Hematopoietic multipotent progenitor cell treated with erythropoietin and hydrocortisone succinate and interleukin-3 and kit ligand, for 8 days (in vitro differentiated cells): Measurements from ENCODE around the gene ANGEL1.
A peak's percentile ranks its signal among the peaks of the same experiment; 100 is the strongest.

Experiments
- DNase-seq: peaks from one replicate; pipeline ENCODE4 v3.0.0-alpha.2; 2015

The ANGEL1 gene

DNA sequence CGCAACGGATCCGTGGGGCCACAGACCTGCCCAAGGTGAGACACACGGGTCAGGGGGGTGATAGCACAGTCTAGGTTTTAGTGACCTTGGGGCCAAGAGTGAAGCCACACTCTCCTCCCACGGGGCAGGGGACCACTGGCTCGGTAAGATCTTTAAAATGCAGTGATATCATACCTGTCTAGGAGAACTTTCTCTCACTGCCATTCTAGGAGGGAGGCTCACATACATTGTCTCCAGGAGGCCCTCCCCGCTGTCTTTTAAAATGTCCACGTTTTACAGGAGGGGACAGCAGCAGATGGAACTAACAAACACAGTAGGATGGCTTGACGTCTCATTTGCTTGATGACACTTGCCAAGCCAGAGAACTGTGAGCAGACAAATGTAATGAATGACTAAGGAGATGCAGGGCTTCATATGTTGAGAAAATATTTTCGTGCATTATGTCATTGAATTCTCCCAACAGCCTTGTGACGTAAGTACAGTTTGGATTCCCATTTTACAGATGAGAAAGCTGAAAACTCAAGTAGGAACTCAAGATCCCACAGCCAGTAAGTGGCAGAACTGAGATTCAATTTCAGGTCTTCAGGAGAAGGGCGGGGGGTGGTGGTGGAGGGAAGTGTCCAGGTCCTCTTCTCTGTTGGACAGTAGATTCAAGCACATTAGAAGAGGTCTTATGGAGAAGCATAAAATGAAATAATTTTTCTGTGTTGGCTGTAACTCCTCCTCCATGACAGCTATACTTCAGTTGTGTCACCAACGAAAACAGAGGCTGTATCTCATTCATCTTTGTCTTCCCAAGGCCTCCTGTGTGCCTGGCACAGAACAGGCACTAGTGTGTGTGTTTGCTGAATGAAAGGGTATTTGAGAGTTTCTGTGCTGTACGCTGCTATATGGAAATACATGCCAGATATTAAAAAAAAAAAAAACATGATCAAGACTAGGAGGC lies 49.3 kb downstream of the ANGEL1 start:
- DNase-seq = no peak

DNA sequence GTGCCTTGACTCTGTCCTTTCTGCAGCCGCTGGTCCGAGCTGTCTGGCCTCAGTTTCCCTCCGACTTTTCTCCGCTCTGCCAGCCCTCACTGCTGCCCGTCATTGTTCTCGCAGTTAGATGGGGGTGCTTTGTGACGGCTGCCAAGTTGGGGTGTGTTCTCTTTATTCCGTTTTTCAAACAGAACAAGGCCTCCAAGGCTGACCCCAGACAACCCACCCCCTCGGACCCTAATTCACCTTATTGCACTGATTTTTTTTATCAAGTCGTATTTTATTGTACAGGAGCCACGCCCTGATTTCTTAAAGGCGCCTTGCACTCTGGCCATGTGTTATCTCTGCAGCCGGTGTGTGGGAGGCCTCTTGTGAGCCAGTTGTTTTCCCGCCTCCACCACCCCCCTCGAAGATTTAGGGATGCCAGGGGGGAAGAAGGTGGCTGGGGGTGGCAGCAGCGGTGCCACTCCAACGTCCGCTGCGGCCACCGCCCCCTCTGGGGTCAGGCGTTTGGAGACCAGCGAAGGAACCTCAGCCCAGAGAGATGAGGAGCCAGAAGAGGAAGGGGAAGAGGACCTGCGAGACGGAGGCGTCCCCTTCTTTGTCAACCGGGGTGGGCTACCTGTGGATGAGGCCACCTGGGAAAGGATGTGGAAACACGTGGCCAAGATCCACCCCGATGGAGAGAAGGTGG lies 50.1 kb downstream of the ANGEL1 start:
- peak; percentile 16 for DNase-seq

DNA sequence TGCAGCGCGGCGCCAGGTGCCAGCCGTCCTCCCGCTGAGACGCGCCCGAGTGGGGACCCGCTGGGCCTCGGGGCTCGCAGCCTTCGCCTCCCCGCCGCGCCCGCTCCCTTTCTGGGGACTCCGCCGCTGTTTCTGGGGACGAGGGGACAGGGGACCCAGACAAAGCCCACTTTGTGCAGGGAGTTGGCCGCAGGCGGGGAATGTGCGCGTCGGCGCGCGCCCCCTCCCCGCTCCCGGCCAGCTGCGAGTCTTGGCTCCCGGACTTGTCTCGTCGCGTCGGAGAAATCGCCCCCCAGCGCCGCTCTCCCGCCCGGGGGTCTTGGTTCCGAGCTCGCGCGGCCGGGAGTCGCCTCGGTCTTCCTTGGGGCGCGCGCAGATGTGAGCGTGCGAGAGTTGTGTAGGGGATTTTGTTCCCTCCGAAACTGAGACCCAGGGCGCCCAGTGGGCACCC lies 50.7 kb downstream of the ANGEL1 start:
- no peak for DNase-seq

DNA sequence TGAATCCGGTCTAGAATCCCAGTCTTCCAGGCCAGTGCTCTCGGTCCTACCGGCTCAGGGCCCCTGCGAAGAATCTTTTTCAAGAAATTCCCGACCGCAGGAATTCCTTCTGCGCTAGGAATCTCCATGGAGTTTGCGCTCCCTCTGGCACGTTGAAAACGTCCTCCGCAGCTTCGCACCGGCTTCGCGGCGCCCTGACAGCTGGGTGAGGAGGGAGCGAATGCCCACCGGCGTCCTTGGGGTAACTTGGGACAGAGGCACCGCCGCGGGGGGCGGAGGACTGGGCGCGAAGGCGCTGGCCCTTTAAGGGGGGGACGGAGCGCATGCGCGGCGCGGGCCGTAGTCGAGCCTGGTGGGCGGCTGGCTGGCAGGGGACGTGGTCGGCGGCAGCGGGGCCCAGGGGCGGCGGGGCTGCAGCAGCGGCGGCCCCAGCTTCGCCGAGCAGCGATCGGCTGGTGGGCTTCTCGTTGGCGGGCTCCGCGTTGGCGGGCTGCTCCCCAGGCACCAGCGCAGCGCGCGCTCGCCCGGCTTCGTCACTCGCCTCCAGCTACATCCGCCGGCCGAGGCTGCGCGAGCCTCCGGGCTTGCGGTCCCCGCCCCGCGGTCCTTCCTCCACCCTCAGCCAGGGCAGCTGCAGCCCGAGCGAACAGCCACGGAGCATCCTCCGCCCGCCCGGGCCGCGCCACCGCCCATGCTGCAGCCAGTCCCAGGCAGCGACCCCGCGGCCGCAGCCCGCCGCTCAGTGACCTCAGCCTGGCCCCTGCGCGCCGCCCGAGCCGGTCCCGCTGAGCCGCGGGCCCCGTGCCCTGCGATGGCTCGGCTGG lies 51.3 kb downstream of the ANGEL1 start, which contains the start of gene VASH1:
TSS of gene VASH1 (plus strand) at position 333 of the 824 bp plus-strand sequence. CDS start 1,354 bp downstream, outside the sequence.
- peak; percentile 45 for DNase-seq

DNA sequence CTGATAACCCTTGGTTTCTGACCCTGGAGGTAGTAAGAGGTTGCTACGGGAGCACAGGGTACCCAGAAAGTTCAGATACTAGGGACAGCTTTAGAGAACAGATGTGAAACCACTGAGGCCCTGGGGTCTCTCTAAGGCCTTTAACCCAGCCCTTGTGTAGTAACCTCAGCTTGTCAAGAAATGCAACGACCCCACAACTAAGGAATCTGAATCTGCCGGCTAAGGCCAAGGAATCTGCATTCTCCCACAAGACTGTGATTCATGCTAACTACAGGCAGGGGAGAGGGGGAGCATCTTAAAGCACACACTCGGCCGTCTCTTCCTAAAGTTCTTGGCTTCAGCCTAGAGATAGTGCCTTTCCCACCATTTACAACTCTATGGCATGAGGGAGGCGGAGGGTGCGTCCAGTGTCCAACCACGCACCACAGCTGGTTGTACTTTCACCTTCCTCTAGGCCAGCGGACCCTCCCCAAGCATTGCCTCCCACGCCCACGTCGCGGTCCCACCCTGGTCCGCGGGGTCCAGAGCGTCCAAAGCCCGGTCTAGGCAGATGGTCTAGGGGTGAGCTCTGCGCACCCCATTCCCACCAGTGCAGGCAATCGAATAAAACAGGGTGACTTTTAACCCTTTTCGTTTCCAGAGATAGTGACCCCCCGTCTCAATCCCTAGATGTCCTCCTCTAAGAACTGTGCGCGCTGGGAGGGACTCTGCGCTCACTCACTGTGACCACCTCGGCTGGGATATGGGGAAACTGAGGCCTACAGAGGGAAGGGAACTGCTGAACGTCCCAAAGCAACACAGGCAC lies 52.1 kb downstream of the ANGEL1 start:
- DNase-seq = no peak

DNA sequence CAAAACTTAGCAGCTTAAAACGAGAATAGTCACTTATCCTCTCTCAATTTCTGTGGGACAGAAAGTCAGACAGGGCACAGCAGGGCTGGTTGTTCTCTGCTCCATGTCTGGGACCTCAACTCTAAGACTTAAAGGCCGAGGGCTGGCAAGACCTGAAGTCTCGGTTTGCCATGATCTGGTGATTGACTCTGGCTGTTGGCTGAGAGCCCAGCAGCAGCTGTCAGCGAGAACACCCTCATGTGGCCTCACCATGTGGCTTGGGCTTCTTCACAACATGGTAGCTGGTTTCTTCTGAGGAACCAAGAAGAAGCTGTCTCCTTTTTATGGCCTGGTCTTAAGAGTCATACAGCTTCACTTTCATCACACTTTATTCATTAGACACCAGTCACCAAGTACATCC lies 53.1 kb downstream of the ANGEL1 start:
- DNase-seq = no peak

DNA sequence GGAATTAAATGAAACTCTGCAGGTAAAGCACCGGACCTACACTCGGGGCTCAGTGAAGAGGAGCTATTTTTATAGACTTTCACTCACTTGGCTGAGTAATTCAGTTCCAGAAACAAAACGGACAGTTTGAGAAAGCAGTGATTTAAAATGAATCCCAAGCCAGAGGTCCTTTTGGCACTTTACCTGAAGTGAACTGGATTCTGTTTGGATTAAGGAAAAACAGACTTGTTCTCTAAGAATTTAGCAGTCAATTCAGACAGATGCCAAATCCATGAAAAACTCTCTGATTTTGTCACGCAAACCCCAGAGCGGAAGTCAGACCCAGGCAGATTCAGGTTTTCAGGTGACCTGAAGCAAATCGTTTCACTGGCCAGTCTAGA lies 56.3 kb downstream of the ANGEL1 start:
- no peak for DNase-seq

DNA sequence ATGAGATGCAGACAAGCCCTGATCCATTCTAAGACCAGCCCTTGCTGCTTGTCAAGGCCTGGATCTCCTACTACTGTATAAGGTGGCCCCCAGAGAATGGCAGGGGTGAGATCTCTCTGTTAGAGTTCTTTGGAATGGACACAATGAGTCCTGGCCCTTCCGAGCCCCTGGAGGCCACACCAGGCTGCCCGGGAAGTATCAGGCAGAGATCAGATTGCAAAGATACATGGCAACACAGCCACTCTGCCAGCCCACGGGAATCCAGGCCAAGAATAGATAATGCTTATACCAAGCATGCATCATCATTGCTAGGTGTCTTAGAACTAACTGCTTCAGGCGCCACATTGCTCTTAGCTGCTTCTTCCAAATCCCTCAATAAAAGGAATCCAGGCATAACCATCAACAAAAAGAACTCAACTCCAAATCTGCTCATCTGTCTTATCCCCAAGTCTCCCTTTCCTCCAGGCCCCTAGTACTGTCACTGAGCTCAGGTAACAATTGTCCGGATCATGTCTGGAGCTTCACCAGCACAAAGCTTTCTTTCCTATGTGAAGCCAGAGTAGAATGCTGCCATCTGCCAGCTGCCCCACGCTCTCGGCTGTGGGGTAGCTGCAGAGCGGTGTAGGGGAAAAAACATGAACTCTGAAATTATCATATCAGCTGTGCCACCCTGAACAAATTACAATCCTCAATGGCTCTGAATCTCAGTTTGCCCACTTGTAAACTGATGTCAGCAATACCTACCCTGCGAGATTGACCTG lies 56.9 kb downstream of the ANGEL1 start:
- DNase-seq = no peak

DNA sequence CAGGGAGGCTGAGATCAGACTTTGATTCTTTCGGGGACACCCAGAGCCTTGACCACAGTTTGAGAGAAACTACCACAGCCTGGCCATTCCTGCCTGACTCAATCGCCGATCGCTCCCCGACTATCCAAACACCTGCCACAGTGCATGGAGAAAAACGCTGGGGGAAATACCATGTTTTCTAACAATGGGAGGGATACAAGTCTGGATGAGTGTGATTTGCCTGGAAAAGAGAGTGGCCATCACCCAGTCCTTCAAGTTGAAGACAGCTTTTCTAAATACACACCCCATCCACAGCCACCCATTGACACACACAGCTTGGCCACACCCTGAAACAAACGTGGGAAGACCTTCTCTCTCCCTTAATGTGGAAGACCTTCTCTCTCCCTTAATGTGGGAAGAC lies 58.1 kb downstream of the ANGEL1 start:
- no peak for DNase-seq

DNA sequence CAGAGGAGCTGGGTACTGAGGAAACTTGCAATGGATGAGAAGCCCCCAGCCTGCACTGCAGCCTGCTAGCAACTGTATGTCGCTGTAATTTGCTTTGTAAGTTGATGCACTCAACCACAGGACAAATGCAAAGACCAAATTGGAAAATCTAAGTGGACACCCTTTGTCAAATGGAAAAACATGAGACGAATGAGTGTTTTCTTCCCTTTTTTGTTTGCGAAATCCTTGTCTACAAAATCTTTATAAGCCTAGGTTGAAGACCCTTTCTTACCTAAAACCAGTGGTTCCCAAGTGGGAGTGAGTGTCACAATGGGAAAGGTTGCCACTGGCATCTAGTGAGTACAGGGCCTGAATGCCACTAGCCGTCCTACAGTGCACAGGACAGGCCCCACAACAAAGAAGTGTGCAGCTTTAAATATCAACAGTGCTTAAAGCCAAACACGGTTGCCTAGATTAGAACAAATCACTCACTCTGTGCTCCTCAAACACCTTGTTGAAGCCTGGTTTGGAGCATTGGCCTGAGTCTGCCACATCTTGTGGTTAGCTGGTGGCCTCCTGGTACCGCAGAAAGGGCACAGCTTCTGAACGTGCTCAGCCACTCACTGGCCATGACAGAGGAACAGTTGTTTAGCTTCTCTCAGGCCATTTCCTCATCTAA lies 59.0 kb downstream of the ANGEL1 start:
- DNase-seq = no peak

DNA sequence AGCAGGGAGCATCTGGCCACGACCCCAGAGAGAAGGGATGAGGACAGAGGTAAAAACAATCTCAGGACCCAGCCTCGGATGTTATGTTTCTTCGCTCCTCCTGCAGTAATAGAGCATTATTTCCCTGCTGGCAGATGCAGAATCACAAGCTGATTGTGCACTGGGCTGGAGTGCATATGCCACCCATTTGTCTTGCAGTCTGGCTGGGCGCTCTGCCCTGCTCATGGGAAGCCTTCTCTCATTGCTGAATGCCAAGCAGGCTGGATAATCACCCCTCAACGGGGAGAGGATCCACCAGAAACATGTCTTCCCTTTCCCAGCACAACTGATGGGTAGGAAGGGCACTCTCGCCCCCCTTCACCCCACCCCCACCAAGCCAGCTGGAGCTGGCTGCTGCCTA lies 59.9 kb downstream of the ANGEL1 start:
- no peak for DNase-seq

DNA sequence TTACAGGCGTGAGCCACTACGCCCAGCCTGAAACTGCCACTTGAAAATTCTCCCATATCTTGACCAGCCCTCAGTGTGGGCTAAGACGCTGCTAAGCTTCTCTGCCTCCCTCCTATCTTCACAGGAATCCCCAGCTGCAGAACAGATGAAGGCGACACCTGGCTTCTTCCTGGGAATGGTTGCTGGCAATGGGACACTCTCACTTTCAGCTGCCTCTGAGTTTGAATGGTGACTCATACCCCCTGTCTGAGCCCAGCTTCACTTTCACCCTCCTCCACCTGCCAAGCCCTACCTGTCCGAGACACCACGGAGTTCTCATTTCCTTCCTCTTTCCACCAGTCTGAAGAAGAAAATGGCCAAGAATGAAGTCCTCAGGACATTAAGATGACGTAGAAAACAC lies 69.7 kb downstream of the ANGEL1 start:
- no peak for DNase-seq

DNA sequence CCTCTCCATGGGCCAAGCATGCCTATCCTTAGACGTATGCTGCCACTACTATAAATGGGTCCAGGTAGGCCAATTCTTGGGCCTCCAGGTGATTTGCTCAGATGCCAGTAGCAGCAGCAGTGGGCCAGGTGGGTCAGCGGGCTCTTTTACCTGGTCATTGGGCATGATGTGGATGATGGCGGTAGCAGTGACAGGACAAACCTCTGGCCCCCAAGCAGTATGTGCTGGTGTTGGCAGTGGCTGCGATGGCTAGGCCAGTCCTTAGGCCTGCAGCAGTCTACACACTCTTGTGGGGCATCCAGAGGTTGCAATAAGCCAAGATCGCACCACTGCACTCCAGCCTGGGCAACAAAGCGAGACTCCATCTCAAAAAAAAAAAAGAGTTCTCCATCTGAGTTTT lies 70.5 kb downstream of the ANGEL1 start:
- DNase-seq = no peak

DNA sequence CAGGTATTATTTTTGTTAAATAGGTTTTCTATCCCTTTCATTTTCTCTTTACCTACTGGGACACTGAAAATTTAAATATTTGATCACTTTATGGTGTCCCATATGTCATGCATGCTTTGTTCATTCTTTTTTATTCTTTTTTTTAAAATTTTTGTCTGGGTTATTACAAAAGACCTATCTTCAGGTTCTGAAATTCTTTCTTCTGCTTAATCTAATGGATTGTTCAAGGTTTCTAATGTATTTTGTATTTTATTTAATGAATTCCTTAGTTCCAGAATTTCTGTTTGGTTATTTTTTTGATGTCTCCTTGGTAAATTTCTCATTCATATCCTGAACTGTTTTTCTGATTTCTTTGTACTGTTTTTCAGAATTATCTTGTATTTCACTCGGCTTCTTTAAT lies 71.6 kb downstream of the ANGEL1 start:
- no peak for DNase-seq
